Hypothalamus (tissue), 51 donors: ENCODE results near the gene ACBD4.

Source experiments
- DNase-seq, 51 donors: peaks; one replicate each; lab custom pipeline; 2025; lab: John Stamatoyannopoulos, UW

Gene ACBD4

GRCh38 chr17:45135192-45135977 is at the start of gene ACBD4:
Gene ACBD4, plus strand, starts transcription at chr17:45135687. Its CDS starts 458 bp downstream, at chr17:45136145.
- DNase-seq = peak; percentile 40 to 97 (median 90)

- DNase-seq = peak in 6 of 51 donors; percentile 8 to 33 (median 23)
Measured at GRCh38 chr17:45086391-45086790, 49.1 kb upstream of the ACBD4 start.

GRCh38 chr17:45086865-45087503 is 48.5 kb upstream of the ACBD4 start:
- DNase-seq = peak in 2 of 51 donors; percentile 14 to 44

GRCh38 chr17:45087504-45087975 is 47.9 kb upstream of the ACBD4 start:
- DNase-seq = peak in 1 of 51 donors; percentile 40

- no peak for DNase-seq
Measured at GRCh38 chr17:45087978-45088377, 47.5 kb upstream of the ACBD4 start.

GRCh38 chr17:45088741-45089140 is 46.7 kb upstream of the ACBD4 start:
- DNase-seq = no peak

- DNase-seq = peak in 1 of 51 donors; percentile 49
Measured at GRCh38 chr17:45090711-45091110, 44.8 kb upstream of the ACBD4 start.

GRCh38 chr17:45091778-45092425 is 43.6 kb upstream of the ACBD4 start:
- DNase-seq = no peak

GRCh38 chr17:45092911-45093430 is 42.5 kb upstream of the ACBD4 start:
- DNase-seq = peak; percentile 25 to 99 (median 88)

GRCh38 chr17:45093444-45094110 is 41.9 kb upstream of the ACBD4 start:
- DNase-seq = peak in 3 of 51 donors; percentile 53 to 58 (median 54)

GRCh38 chr17:45096141-45096540 is 39.3 kb upstream of the ACBD4 start:
- DNase-seq = peak in 3 of 51 donors; percentile 6 to 21 (median 11)

- no peak for DNase-seq
Measured at GRCh38 chr17:45096926-45097325, 38.6 kb upstream of the ACBD4 start.

GRCh38 chr17:45098081-45098868 is 37.2 kb upstream of the ACBD4 start:
- DNase-seq = no peak

GRCh38 chr17:45098869-45099616 is 36.4 kb upstream of the ACBD4 start:
- peak in 50 of 51 donors; percentile 15 to 89 (median 76) for DNase-seq

- DNase-seq = no peak
Measured at GRCh38 chr17:45101546-45101882, 34.0 kb upstream of the ACBD4 start.

- DNase-seq = no peak
Measured at GRCh38 chr17:45101883-45102811, 33.3 kb upstream of the ACBD4 start.

- DNase-seq = no peak
Measured at GRCh38 chr17:45102856-45103255, 32.6 kb upstream of the ACBD4 start.

- peak in 1 of 51 donors; percentile 17 for DNase-seq
Measured at GRCh38 chr17:45103269-45103795, 32.2 kb upstream of the ACBD4 start.
